Measurements from ENCODE around the gene SIRT3.
"Not testable (repeated sequence)": the region's sequence is repeated elsewhere in the genome, so short reads cannot be mapped to it uniquely, and the experiment has no call there.

SIRT3 gene

GRCh38 chr11:270451-271318, 34.5 kb upstream of the SIRT3 start:
- H3K4me3 ChIP-seq (ENCODE audit: low read length): no peak overlapping the region
- no peak overlapping the region for H3K27ac ChIP-seq (ENCODE audit: low read length)
- no CpG with 5 or more reads among the region's 18 CpGs for WGBS (ENCODE audit: insufficient coverage, insufficient read length)

GRCh38 chr11:269146-269890, 33.2 kb upstream of the SIRT3 start:
- H3K4me3 ChIP-seq (ENCODE audit: low read length): no peak overlapping the region

More at GRCh38 chr11:270451-271318, 34.5 kb upstream of the SIRT3 start:
- Histone ChIP-seq H3K36me3 (ENCODE audit: control insufficient read depth, insufficient read depth, low read length) (no peaks in the 10 kb centered on the region), H3K27me3 (ENCODE audit: control insufficient read depth, insufficient read depth, low read length) (no peaks in the 10 kb centered on the region), H3K4me1 (ENCODE audit: control insufficient read depth, insufficient read depth, low read length) (no peaks in the 10 kb centered on the region; the same call in 1 of the 2 replicates), H3K9me3 (ENCODE audit: control insufficient read depth, insufficient read depth, low read length) (no peaks in the 10 kb centered on the region)
- no peak for DNase-seq (ENCODE audit: low read depth, low spot score)

GRCh38 chr11:268716-269145, 32.6 kb upstream of the SIRT3 start:
- not testable (repeated sequence) for H3K4me1 ChIP-seq (ENCODE audit: control insufficient read depth, insufficient read depth, low read length); H3K27me3 ChIP-seq (ENCODE audit: control insufficient read depth, insufficient read depth, low read length); H3K36me3 ChIP-seq (ENCODE audit: control insufficient read depth, insufficient read depth, low read length); DNase-seq (ENCODE audit: low read depth, low spot score); H3K4me3 ChIP-seq (ENCODE audit: low read length); H3K27ac ChIP-seq (ENCODE audit: low read length); H3K9me3 ChIP-seq (ENCODE audit: control insufficient read depth, insufficient read depth, low read length)
- no CpG with 5 or more reads among the region's 16 CpGs for WGBS (ENCODE audit: insufficient coverage, insufficient read length)

More at GRCh38 chr11:269146-269890, 33.2 kb upstream of the SIRT3 start:
- Histone ChIP-seq H3K27ac (ENCODE audit: low read length) (no peak overlapping the region), H3K9me3 (ENCODE audit: control insufficient read depth, insufficient read depth, low read length) (no peaks in the 10 kb centered on the region), H3K27me3 (ENCODE audit: control insufficient read depth, insufficient read depth, low read length) (no peaks in the 10 kb centered on the region), H3K36me3 (ENCODE audit: control insufficient read depth, insufficient read depth, low read length) (no peaks in the 10 kb centered on the region), H3K4me1 (ENCODE audit: control insufficient read depth, insufficient read depth, low read length) (no peaks in the 10 kb centered on the region; the same call in 1 of the 2 replicates)
- no CpG with 5 or more reads among the region's 21 CpGs for WGBS (ENCODE audit: insufficient coverage, insufficient read length)
- no peak for DNase-seq (ENCODE audit: low read depth, low spot score)

GRCh38 chr11:267491-267994, 31.4 kb upstream of the SIRT3 start:
- Histone ChIP-seq H3K4me1 (ENCODE audit: control insufficient read depth, insufficient read depth, low read length) (no peaks in the 10 kb centered on the region; the same call in 1 of the 2 replicates), H3K9me3 (ENCODE audit: control insufficient read depth, insufficient read depth, low read length) (no peaks in the 10 kb centered on the region), H3K27ac (ENCODE audit: low read length) (no peak overlapping the region), H3K4me3 (ENCODE audit: low read length) (no peak overlapping the region), H3K36me3 (ENCODE audit: control insufficient read depth, insufficient read depth, low read length) (no peaks in the 10 kb centered on the region), H3K27me3 (ENCODE audit: control insufficient read depth, insufficient read depth, low read length) (no peaks in the 10 kb centered on the region)
- no peak for DNase-seq (ENCODE audit: low read depth, low spot score)
- no CpG with 5 or more reads among the region's 18 CpGs for WGBS (ENCODE audit: insufficient coverage, insufficient read length)

- Histone ChIP-seq H3K27ac (ENCODE audit: low read length) (no peak overlapping the region), H3K27me3 (ENCODE audit: control insufficient read depth, insufficient read depth, low read length) (no peaks in the 10 kb centered on the region), H3K4me3 (ENCODE audit: low read length) (no peak overlapping the region), H3K9me3 (ENCODE audit: control insufficient read depth, insufficient read depth, low read length) (no peaks in the 10 kb centered on the region), H3K4me1 (ENCODE audit: control insufficient read depth, insufficient read depth, low read length) (no peaks in the 10 kb centered on the region), H3K36me3 (ENCODE audit: control insufficient read depth, insufficient read depth, low read length) (no peaks in the 10 kb centered on the region)
- WGBS (ENCODE audit: insufficient coverage, insufficient read length): no CpG with 5 or more reads among the region's 13 CpGs
- no peak for DNase-seq (ENCODE audit: low read depth, low spot score)
Observed at GRCh38 chr11:266676-267439, 30.7 kb upstream of the SIRT3 start.

GRCh38 chr11:261624-262023, 25.5 kb upstream of the SIRT3 start:
- H3K36me3 ChIP-seq (ENCODE audit: control insufficient read depth, insufficient read depth, low read length): no peaks in the 10 kb centered on the region
- H3K9me3 ChIP-seq (ENCODE audit: control insufficient read depth, insufficient read depth, low read length): no peaks in the 10 kb centered on the region
- H3K4me3 ChIP-seq (ENCODE audit: low read length): no peak overlapping the region
- no CpG with 5 or more reads among the region's 4 CpGs for WGBS (ENCODE audit: insufficient coverage, insufficient read length)
- H3K27ac ChIP-seq (ENCODE audit: low read length): no peak overlapping the region
- DNase-seq (ENCODE audit: low read depth, low spot score): no peak
- no peaks in the 10 kb centered on the region for H3K27me3 ChIP-seq (ENCODE audit: control insufficient read depth, insufficient read depth, low read length)
- no peaks in the 10 kb centered on the region for H3K4me1 ChIP-seq (ENCODE audit: control insufficient read depth, insufficient read depth, low read length)

- H3K27me3 ChIP-seq (ENCODE audit: control insufficient read depth, insufficient read depth, low read length): no peaks in the 10 kb centered on the region
- DNase-seq (ENCODE audit: low read depth, low spot score): no peak
- WGBS (ENCODE audit: insufficient coverage, insufficient read length): no CpG with 5 or more reads among the region's 10 CpGs
- H3K4me3 ChIP-seq (ENCODE audit: low read length): no peak overlapping the region
- no peaks in the 10 kb centered on the region for H3K36me3 ChIP-seq (ENCODE audit: control insufficient read depth, insufficient read depth, low read length)
- no peaks in the 10 kb centered on the region for H3K4me1 ChIP-seq (ENCODE audit: control insufficient read depth, insufficient read depth, low read length)
- H3K27ac ChIP-seq (ENCODE audit: low read length): no peak overlapping the region
- no peaks in the 10 kb centered on the region for H3K9me3 ChIP-seq (ENCODE audit: control insufficient read depth, insufficient read depth, low read length)
Observed at GRCh38 chr11:259413-259812, 23.3 kb upstream of the SIRT3 start.

GRCh38 chr11:257766-258493, 21.8 kb upstream of the SIRT3 start:
- DNase-seq (ENCODE audit: low read depth, low spot score): no peak
- Histone ChIP-seq H3K27me3 (ENCODE audit: control insufficient read depth, insufficient read depth, low read length) (no peaks in the 10 kb centered on the region), H3K4me3 (ENCODE audit: low read length) (no peak overlapping the region), H3K9me3 (ENCODE audit: control insufficient read depth, insufficient read depth, low read length) (no peaks in the 10 kb centered on the region), H3K27ac (ENCODE audit: low read length) (no peak overlapping the region), H3K4me1 (ENCODE audit: control insufficient read depth, insufficient read depth, low read length) (no peaks in the 10 kb centered on the region), H3K36me3 (ENCODE audit: control insufficient read depth, insufficient read depth, low read length) (no peaks in the 10 kb centered on the region; the same call in 1 of the 2 replicates)
- no CpG with 5 or more reads among the region's 15 CpGs for WGBS (ENCODE audit: insufficient coverage, insufficient read length)

GRCh38 chr11:256952-257737, 21.0 kb upstream of the SIRT3 start:
- no peaks in the 10 kb centered on the region for H3K4me1 ChIP-seq (ENCODE audit: control insufficient read depth, insufficient read depth, low read length)
- no peak overlapping the region for H3K4me3 ChIP-seq (ENCODE audit: low read length)
- no peaks in the 10 kb centered on the region for H3K27me3 ChIP-seq (ENCODE audit: control insufficient read depth, insufficient read depth, low read length)
- peaks cover 4% of the 10 kb centered on the region; the same call in 1 of the 2 replicates for H3K36me3 ChIP-seq (ENCODE audit: control insufficient read depth, insufficient read depth, low read length)
- no peaks in the 10 kb centered on the region for H3K9me3 ChIP-seq (ENCODE audit: control insufficient read depth, insufficient read depth, low read length)
- WGBS (ENCODE audit: insufficient coverage, insufficient read length): no CpG with 5 or more reads among the region's 14 CpGs
- no peak overlapping the region for H3K27ac ChIP-seq (ENCODE audit: low read length)
- DNase-seq (ENCODE audit: low read depth, low spot score): no peak
